ENCODE results near the gene GTPBP6. TPM values are rescaled to one million over a fixed set of nuclear protein-coding genes. Genes with fewer than 3 reads are reported as not detected.
"Not testable (repeated sequence)": the region's sequence is repeated elsewhere in the genome, so short reads cannot be mapped to it uniquely, and the experiment has no call there.

GTPBP6 gene
- total RNA-seq, 6 experiments from 2014 or later: 35.1 to 40.2 (median 37.4) TPM

DNA sequence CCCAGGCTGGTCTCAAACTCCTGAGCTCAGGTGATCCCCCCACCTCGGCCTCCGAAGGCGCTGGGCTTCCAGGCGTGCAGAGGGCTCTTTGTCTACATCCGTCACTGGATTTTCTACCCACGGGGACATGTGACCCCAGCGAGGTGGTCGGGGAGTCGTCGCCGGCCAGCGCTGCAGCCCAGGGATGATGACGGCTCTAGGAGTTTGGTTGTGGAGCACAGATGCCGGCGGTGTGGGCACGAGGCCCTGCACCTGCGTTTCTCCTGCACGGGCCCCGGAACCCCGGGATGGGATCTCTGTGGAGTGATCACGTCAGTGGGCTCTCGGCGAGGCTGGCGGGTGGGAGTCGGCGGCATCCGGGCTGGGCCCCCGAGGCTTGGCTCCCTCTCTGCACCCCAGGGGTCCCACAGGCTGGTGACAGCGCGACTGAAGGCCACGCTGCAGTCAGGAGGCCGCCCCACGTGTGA lies 9.1 kb upstream of the GTPBP6 start:
- H3K27ac Mint-ChIP-seq: no peak overlapping the region
- H3K4me3 Mint-ChIP-seq: no peak overlapping the region
- H3K4me1 Mint-ChIP-seq (ENCODE audit: low read depth): no peaks in the 10 kb centered on the region

DNA sequence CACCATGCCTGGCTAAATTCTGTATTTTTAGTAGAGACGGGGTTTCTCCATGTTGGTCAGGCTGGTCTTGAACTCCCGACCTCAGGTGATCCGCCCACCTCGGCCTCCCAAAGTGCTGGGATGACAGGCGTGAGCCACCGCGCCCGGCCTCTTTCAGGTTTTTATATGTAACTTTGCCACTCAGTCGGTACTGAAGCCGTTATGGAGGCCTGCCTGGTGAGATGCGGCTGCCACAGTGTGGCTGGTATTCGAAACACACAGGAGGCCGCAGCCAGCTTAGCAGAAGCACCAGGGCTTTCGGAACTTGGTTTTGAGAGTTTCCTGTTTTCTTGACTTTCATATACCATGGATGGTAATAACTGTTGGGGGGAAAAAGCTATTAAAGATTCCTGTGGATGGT lies 6.1 kb upstream of the GTPBP6 start:
- H3K27me3 Mint-ChIP-seq (ENCODE audit: insufficient read depth); DNase-seq; H3K27ac Mint-ChIP-seq; H3K4me1 Mint-ChIP-seq (ENCODE audit: low read depth); H3K9me3 Mint-ChIP-seq; H3K36me3 Mint-ChIP-seq (ENCODE audit: low read depth); H3K4me3 Mint-ChIP-seq: not testable (repeated sequence)

More for the DNA sequence above, 9.1 kb upstream of the GTPBP6 start:
- DNase-seq: no peak
- H3K9me3 Mint-ChIP-seq: peaks cover 6% of the 10 kb centered on the region
- H3K27me3 Mint-ChIP-seq (ENCODE audit: insufficient read depth): 0 out of 2 replicates have a peak, but pooled peaks cover 4% of the 10 kb centered on the region
- H3K36me3 Mint-ChIP-seq (ENCODE audit: low read depth): peaks cover 5% of the 10 kb centered on the region
- TF ChIP-seq, protein P1, sequence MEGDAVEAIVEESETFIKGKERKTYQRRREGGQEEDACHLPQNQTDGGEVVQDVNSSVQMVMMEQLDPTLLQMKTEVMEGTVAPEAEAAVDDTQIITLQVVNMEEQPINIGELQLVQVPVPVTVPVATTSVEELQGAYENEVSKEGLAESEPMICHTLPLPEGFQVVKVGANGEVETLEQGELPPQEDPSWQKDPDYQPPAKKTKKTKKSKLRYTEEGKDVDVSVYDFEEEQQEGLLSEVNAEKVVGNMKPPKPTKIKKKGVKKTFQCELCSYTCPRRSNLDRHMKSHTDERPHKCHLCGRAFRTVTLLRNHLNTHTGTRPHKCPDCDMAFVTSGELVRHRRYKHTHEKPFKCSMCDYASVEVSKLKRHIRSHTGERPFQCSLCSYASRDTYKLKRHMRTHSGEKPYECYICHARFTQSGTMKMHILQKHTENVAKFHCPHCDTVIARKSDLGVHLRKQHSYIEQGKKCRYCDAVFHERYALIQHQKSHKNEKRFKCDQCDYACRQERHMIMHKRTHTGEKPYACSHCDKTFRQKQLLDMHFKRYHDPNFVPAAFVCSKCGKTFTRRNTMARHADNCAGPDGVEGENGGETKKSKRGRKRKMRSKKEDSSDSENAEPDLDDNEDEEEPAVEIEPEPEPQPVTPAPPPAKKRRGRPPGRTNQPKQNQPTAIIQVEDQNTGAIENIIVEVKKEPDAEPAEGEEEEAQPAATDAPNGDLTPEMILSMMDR (IDR thresholded peaks at IDR 0.05): no peak

DNA sequence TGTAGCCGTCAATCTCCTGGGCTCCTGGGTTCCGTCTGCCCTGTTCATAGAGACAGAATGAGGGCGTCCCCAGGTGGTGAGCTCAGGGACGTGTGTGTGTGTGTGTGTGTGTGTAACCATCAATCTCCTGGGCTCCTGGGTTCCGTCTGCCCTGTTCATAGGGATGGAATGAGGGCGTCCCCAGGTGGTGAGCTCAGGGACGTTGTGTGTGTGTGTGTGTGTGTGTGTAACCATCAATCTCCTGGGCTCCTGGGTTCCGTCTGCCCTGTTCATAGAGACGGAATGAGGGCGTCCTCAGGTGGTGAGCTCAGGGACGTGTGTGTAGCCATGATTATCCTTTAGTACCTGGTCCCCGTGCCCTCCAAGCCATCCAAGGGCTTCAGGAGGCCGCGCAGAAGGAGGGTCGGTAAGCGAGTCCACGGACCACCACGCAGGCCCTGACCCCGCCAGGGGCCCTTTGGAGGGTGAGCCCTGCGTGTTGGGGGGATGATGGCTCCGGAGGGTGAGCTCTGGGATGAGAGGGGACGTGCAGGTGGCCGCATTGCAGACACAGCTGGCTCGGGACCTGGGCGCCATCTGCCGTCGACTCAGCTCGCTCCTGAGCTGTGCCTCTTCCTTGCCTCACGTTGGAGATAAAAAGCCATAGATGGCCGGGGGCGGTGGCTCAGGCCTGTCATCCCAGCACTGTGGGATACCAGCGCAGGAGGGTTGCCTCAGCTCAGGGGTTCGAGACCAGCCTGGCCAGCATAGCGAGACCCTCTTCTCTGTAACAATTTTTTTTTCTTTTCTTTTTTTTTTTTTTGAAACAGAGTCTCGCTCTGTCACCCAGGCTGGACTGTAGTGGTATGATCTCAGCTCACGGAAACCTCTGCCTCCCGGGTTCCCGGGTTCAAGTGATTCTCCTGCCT lies 5.4 kb upstream of the GTPBP6 start:
- Mint-ChIP-seq H3K9me3 (peaks cover 6% of the 10 kb centered on the region), H3K27ac (no peak overlapping the region), H3K4me1 (ENCODE audit: low read depth) (no peaks in the 10 kb centered on the region), H3K4me3 (no peak overlapping the region), H3K36me3 (ENCODE audit: low read depth) (peaks cover 5% of the 10 kb centered on the region), H3K27me3 (ENCODE audit: insufficient read depth) (0 out of 2 replicates have a peak, but pooled peaks cover 2% of the 10 kb centered on the region)
- peak; percentile 44 for DNase-seq
- TF ChIP-seq, protein P1 (IDR thresholded peaks at IDR 0.05): no peak

DNA sequence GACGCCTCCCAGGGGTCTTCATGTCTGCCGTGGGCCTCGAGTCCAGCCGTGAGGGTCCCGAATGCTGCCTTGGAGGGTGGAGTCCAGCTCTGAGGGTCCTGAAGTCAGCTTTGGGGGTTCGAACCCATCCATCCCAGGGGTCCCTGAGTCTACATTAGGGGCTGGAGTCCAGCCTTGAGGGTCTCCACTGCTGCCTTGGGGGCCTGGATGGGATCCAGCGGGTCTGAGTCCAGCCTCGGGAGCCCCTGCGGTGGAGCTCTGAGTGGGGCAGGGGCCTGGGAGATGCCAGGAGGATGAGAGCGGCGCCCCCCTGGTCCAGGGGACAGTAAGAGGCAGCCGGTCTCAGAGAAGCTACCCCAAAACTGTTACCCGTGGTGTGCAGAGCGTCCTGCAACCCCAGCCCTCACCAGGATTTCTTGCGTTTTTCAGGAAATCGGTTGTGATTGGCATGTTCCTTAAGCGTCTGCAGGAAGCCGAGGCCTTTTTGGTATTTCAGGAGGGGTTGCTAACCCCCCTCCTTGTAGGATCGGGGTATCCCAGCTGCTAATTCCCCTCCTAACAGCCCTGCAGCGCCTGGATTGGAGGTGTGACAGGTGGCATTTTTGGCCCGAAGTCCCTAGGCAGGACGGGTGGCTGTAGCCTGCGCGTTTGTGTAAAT lies 1.7 kb upstream of the GTPBP6 start:
- no peaks in the 10 kb centered on the region for H3K4me1 Mint-ChIP-seq (ENCODE audit: low read depth)
- H3K4me3 Mint-ChIP-seq: peak overlapping the region; percentile 88
- DNase-seq: no peak
- H3K36me3 Mint-ChIP-seq (ENCODE audit: low read depth): peaks cover 10% of the 10 kb centered on the region
- TF ChIP-seq, protein P1 (IDR thresholded peaks at IDR 0.05): no peak
- peak overlapping the region; percentile 69 for H3K27ac Mint-ChIP-seq
- H3K27me3 Mint-ChIP-seq (ENCODE audit: insufficient read depth): peaks cover 7% of the 10 kb centered on the region
- peaks cover 12% of the 10 kb centered on the region for H3K9me3 Mint-ChIP-seq

DNA sequence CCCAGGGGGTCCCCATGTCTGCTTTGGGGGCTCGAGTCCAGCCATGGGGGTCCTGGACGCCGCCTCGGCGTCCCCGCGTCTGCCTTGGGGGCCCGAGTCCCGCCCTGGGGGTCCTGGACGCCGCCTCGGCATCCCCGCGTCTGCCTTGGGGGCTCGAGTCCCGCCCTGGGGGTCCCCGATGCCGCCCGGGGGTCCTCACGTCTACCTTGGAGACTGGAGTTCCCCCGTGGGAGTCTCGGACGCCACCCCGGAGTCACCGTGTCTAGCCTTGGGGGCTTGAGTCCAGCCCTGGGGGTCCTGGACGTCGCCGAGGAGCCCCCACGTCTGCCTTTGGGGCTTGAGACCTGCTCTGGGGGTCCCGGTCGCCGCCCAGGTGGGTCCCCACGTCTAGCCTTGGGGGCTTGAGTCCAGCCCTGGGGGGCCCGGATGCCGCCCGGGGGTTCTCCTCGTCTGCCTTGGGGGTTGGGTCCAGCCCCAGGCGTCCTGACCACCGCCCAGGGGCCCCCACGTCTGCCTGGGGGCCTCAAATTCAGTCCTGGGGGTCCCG lies 1.1 kb upstream of the GTPBP6 start:
- peak overlapping the region; percentile 88 for H3K4me3 Mint-ChIP-seq
- peaks cover 12% of the 10 kb centered on the region for H3K9me3 Mint-ChIP-seq
- H3K36me3 Mint-ChIP-seq (ENCODE audit: low read depth): peaks cover 10% of the 10 kb centered on the region
- peaks cover 7% of the 10 kb centered on the region for H3K27me3 Mint-ChIP-seq (ENCODE audit: insufficient read depth)
- peak overlapping the region; percentile 69 for H3K27ac Mint-ChIP-seq
- TF ChIP-seq, protein P1 (IDR thresholded peaks at IDR 0.05): no peak
- DNase-seq: no peak
- no peaks in the 10 kb centered on the region for H3K4me1 Mint-ChIP-seq (ENCODE audit: low read depth)

Measured in HFFc6 (cell line).